ENCODE data around the gene NAXE.
"Not testable (repeated sequence)": the region's sequence is repeated elsewhere in the genome, so short reads cannot be mapped to it uniquely, and the experiment has no call there.

The NAXE gene

DNA sequence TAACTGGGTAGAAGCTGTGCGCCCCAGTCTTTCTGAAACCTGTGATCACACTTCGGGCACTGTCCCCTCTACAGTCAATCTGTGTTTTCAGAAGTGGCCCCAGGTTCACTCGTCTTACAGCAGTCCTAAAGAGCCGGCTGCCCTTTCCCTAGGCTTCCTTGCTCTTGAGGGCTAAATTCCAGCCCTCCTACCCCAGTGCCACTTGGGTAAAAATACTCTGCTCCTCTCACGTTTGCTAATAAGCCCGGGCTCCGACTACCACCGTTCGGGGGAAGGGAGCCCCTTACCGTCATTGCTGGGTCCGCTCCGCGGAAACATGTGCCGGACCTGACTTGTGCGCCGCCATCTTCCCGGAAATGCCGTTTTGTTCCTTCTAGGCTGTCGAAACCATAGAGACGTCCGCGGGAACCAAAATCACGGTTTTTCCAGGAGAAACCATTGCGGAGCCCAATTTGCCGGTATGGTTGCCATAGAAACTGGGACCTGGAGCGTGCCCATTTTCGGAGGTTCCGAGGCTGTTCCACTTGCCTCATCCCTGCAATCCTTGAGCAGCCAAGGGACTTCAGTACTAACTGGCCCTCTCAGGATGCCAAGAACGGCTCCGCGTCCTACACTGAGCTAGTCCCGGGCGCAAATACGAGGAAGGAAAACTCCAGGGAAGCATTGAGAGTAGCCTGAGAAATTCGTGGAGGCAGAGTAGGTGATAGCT lies 9.7 kb downstream of the NAXE start, which contains the start of gene GPATCH4:
GPATCH4 (minus strand) TSS at position 358 of the 709 bp plus-strand sequence.
- peak within 1 kb of the TSS; percentile 68 for H3K4me2 ChIP-seq (ENCODE audit: low read length)
- H3K79me2 ChIP-seq = no peaks in the 10 kb centered on the region
- H2AFZ ChIP-seq = peak within 1 kb of the TSS; percentile 90
- H3K27me3 ChIP-seq (ENCODE audit: control insufficient read depth, insufficient read depth, low read length) = no peaks in the 10 kb centered on the region
- TF ChIP-seq, protein P1, sequence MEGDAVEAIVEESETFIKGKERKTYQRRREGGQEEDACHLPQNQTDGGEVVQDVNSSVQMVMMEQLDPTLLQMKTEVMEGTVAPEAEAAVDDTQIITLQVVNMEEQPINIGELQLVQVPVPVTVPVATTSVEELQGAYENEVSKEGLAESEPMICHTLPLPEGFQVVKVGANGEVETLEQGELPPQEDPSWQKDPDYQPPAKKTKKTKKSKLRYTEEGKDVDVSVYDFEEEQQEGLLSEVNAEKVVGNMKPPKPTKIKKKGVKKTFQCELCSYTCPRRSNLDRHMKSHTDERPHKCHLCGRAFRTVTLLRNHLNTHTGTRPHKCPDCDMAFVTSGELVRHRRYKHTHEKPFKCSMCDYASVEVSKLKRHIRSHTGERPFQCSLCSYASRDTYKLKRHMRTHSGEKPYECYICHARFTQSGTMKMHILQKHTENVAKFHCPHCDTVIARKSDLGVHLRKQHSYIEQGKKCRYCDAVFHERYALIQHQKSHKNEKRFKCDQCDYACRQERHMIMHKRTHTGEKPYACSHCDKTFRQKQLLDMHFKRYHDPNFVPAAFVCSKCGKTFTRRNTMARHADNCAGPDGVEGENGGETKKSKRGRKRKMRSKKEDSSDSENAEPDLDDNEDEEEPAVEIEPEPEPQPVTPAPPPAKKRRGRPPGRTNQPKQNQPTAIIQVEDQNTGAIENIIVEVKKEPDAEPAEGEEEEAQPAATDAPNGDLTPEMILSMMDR (IDR thresholded peaks at IDR 0.05) = no peak
- peak within 1 kb of the TSS; percentile 54 for H3K27ac ChIP-seq
- H3K4me3 ChIP-seq (ENCODE audit: low read depth, low read length) = peak within 1 kb of the TSS; percentile 80
- H3K9me3 ChIP-seq (ENCODE audit: control insufficient read depth, low read length) = no peaks in the 10 kb centered on the region
- no peaks in the 10 kb centered on the region for H3K36me3 ChIP-seq (ENCODE audit: control insufficient read depth, insufficient read depth, low read length)
- no peaks in the 10 kb centered on the region for H3K4me1 ChIP-seq
- H3K9ac ChIP-seq = no peak within 1 kb of the TSS

DNA sequence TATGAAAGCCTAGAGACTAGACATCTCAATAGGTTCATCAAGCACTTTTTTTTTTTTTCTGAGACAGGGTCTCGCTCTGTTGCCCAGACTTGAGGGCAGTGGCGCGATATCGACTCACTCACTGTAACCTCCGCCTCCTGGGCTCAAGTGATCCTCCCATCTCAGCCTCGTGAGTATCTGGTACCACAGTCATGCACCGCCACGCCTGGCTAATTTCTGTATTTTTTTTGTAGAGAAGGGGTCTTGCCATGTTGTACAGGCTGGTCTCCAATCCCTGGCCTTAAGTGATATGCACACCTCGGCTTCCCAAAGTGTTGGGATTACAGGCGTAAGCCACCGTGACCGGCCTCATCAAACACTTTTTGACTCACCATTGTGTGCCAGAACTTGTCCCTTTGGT lies 10.3 kb downstream of the NAXE start:
- TF ChIP-seq, protein P1 (IDR thresholded peaks at IDR 0.05) = no peak
- Histone ChIP-seq H3K9ac (no peak overlapping the region), H3K4me2 (ENCODE audit: low read length) (peak overlapping the region; percentile 68), H3K27me3 (ENCODE audit: control insufficient read depth, insufficient read depth, low read length) (no peaks in the 10 kb centered on the region), H3K4me1 (no peaks in the 10 kb centered on the region), H3K9me3 (ENCODE audit: control insufficient read depth, low read length) (no peaks in the 10 kb centered on the region), H3K4me3 (ENCODE audit: low read depth, low read length) (peak overlapping the region; percentile 80), H2AFZ (peak overlapping the region; percentile 90), H3K79me2 (no peaks in the 10 kb centered on the region), H3K27ac (peak overlapping the region; percentile 54), H3K36me3 (ENCODE audit: control insufficient read depth, insufficient read depth, low read length) (no peaks in the 10 kb centered on the region)

DNA sequence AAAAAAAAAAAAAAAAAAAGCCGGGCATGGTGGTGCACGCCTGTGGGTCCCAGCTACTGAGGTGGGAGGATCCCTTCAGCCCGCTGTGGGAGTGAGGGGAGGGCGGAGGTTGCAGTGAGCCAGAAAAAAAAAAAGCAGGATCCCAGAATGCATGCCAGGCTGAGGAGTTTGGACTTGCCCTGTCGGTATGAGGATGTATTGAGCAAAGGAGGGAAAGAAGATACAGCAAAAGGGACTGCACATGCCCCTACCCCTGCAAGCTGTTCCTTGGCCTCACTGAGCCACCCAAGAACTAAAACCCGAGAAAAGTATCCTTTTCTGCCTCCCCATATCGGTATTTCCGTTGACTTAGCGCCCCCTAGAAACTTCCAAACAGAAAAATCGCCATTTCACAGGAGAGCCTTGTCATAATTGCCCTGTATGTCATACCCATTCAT lies 11.0 kb downstream of the NAXE start:
- H3K4me1 ChIP-seq = no peaks in the 10 kb centered on the region
- TF ChIP-seq, protein P1 (IDR thresholded peaks at IDR 0.05) = no peak
- no peak overlapping the region for H3K4me3 ChIP-seq (ENCODE audit: low read depth, low read length)
- no peak overlapping the region for H3K9ac ChIP-seq
- no peaks in the 10 kb centered on the region for H3K9me3 ChIP-seq (ENCODE audit: control insufficient read depth, low read length)
- H3K27me3 ChIP-seq (ENCODE audit: control insufficient read depth, insufficient read depth, low read length) = no peaks in the 10 kb centered on the region
- H3K4me2 ChIP-seq (ENCODE audit: low read length) = no peak overlapping the region
- H3K79me2 ChIP-seq = no peaks in the 10 kb centered on the region
- H3K36me3 ChIP-seq (ENCODE audit: control insufficient read depth, insufficient read depth, low read length) = no peaks in the 10 kb centered on the region
- no peak overlapping the region for H3K27ac ChIP-seq
- H2AFZ ChIP-seq = no peak overlapping the region

DNA sequence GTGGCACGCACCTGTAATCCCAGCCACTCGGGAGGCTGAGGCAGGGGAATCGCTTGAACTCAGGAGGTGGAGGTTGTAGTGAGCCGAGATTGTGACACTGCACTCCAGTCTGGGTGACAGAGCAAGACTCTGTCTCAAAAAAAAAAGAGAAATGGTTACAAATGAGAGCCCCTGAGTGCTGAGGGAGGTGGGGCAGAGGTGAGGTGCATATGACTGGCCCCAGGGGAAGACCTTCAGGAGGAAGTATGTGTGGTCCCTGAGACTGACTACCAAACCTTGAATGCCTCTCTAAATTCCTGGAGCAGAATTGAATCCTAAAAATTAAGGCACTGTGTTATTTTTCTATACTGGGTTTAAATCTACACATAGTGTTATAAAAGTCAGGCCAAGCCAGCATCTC lies 15.8 kb downstream of the NAXE start:
- not testable (repeated sequence) for H3K27ac ChIP-seq; H3K9me3 ChIP-seq (ENCODE audit: control insufficient read depth, low read length); H3K4me3 ChIP-seq (ENCODE audit: low read depth, low read length); H3K27me3 ChIP-seq (ENCODE audit: control insufficient read depth, insufficient read depth, low read length); H2AFZ ChIP-seq; H3K36me3 ChIP-seq (ENCODE audit: control insufficient read depth, insufficient read depth, low read length); H3K4me2 ChIP-seq (ENCODE audit: low read length); H3K9ac ChIP-seq; H3K4me1 ChIP-seq; H3K79me2 ChIP-seq

DNA sequence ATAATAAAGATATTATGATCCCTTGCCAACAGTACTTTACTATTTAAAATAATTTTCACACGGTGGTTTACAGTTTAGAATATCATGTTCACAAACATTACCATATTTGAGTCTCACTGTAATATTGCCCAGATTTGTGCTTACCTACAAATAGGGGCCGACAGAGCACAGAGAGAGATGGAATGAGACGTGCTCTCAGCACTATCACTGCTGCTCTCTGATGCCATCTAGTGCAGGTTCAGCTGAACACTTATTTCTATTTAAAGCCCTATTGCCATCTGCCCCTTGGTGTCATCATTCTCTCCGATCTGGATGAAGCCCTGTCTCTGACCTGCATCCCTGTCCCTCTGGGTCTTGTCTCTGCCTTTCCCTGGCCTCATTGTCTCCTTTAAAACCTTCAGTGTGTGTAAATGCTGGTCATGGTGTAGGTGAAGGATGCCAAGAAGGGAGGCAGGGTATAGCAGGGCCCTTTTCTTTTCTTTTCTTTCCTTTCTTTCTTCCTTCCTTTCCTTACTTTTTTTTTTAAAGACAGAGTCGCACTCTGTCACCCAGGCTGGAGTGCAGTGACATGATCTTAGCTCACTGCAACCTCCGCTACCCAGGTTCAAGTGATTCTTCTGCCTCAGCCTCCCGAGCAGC lies 16.6 kb downstream of the NAXE start:
- Histone ChIP-seq H3K4me2 (ENCODE audit: low read length) (no peak overlapping the region), H3K4me3 (ENCODE audit: low read depth, low read length) (no peak overlapping the region), H3K27me3 (ENCODE audit: control insufficient read depth, insufficient read depth, low read length) (no peaks in the 10 kb centered on the region), H3K4me1 (peaks cover 3% of the 10 kb centered on the region), H3K27ac (no peak overlapping the region), H3K36me3 (ENCODE audit: control insufficient read depth, insufficient read depth, low read length) (no peaks in the 10 kb centered on the region), H2AFZ (no peak overlapping the region), H3K79me2 (no peaks in the 10 kb centered on the region), H3K9ac (no peak overlapping the region), H3K9me3 (ENCODE audit: control insufficient read depth, low read length) (no peaks in the 10 kb centered on the region)
- TF ChIP-seq, protein P1 (IDR thresholded peaks at IDR 0.05) = peak; percentile 67
